ENCODE data around the gene NR6A1. TPM values are rescaled to one million over a fixed set of nuclear protein-coding genes. Genes with fewer than 3 reads are reported as not detected.

Gene NR6A1
- total and polyA plus RNA-seq, 2 of the 13 experiments (the other 11 are each of a cell fraction or from before 2014, with no cell fraction given) = 28.1 to 31.5 TPM

DNA sequence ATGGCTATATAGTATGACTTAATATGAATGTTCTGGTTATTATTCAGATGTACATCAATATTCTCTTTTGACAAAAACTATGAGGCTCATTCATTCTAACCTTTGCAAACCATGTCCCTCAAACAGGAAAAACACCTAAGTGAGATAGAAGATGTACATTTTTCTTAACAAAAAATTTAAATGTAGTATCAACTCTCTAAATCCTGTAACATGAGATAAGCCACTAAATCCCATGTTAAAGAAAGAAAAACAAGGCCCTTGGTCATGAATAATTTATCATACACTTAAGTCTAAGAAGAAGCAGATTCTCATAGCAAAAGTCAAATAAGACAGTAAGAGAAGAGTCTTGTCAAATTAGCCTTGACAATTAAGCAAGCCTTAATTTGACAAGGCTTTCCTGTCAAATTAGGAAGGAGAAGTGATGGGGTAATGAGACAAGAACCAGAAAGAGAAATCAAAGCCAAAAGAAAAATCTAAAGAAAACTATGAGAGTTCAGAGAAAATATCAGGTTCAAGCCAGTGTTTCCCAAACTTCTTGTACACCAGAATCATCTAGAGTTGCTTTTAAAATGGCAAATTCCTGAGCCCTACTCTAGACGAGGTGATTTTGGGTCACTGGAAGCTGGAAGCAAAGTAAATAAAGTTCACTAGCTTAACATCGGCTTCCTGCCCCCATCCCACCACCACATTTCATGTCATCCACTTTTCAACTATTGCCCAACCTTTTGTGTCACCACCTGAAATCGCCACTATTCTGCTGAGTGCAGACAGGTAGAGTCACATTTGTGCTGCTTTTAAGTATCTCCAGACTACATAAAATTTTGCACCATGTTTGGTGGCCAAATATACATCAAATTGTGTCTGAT is 76.5 kb downstream of the NR6A1 start (continued):
- TF ChIP-seq ISL2 (CRISPR knock-in tag; IDR thresholded peaks at IDR 0.05) (peak; percentile 27; the same call in 1 of the 2 replicates), ZNF124 (CRISPR knock-in tag; IDR thresholded peaks at IDR 0.05) (peak; percentile 33; the same call in 1 of the 2 replicates), ZNF614 (CRISPR knock-in tag; IDR thresholded peaks at IDR 0.05; ENCODE audit: borderline replicate concordance) (0 out of 2 replicates have a peak, but pooled peaks have one; percentile 33), KMT2B (CRISPR knock-in tag; IDR thresholded peaks at IDR 0.05) (0 out of 2 replicates have a peak, but pooled peaks have one; percentile 46), KLF6 (CRISPR knock-in tag; IDR thresholded peaks at IDR 0.05) (no peak), RARA (CRISPR knock-in tag; IDR thresholded peaks at IDR 0.05) (peak; percentile 43; the same call in 1 of the 2 replicates), SOX6 (IDR thresholded peaks at IDR 0.05) (no peak), SOX6 (CRISPR knock-in tag; IDR thresholded peaks at IDR 0.05) (peak; percentile 74; the same call in 1 of the 2 replicates), ZNF878 (CRISPR knock-in tag; IDR thresholded peaks at IDR 0.05) (no peak), TEAD3 (CRISPR knock-in tag; optimal IDR thresholded peaks at IDR 0.05; ENCODE audit: borderline replicate concordance) (peak; percentile 73), ZBTB21 (CRISPR knock-in tag; IDR thresholded peaks at IDR 0.05) (no peak), TGIF2 (CRISPR knock-in tag; IDR thresholded peaks at IDR 0.05) (peak; percentile 65; the same call in 1 of the 2 replicates), FOSL2 (CRISPR knock-in tag; IDR thresholded peaks at IDR 0.05) (peak; percentile 63), ZNF7 (CRISPR knock-in tag; IDR thresholded peaks at IDR 0.05) (peak; percentile 69; the same call in 1 of the 2 replicates), NCOA2 (CRISPR knock-in tag; IDR thresholded peaks at IDR 0.05) (peak; percentile 58; the same call in 1 of the 2 replicates), NR2F6 (IDR thresholded peaks at IDR 0.05) (peak; percentile 26; the same call in 1 of the 2 replicates), NR2F6 (CRISPR knock-in tag; IDR thresholded peaks at IDR 0.05) (peak; percentile 50; the same call in 1 of the 2 replicates), ZNF619 (CRISPR knock-in tag; IDR thresholded peaks at IDR 0.05) (no peak), HOXA5 (CRISPR knock-in tag; IDR thresholded peaks at IDR 0.05) (0 out of 2 replicates have a peak, but pooled peaks have one; percentile 25)
- TF ChIP-seq, protein P1, sequence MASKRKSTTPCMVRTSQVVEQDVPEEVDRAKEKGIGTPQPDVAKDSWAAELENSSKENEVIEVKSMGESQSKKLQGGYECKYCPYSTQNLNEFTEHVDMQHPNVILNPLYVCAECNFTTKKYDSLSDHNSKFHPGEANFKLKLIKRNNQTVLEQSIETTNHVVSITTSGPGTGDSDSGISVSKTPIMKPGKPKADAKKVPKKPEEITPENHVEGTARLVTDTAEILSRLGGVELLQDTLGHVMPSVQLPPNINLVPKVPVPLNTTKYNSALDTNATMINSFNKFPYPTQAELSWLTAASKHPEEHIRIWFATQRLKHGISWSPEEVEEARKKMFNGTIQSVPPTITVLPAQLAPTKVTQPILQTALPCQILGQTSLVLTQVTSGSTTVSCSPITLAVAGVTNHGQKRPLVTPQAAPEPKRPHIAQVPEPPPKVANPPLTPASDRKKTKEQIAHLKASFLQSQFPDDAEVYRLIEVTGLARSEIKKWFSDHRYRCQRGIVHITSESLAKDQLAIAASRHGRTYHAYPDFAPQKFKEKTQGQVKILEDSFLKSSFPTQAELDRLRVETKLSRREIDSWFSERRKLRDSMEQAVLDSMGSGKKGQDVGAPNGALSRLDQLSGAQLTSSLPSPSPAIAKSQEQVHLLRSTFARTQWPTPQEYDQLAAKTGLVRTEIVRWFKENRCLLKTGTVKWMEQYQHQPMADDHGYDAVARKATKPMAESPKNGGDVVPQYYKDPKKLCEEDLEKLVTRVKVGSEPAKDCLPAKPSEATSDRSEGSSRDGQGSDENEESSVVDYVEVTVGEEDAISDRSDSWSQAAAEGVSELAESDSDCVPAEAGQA (IDR thresholded peaks at IDR 0.05; ENCODE audit: low read depth) = no peak
- TF ChIP-seq, protein P1 (CRISPR knock-in tag; IDR thresholded peaks at IDR 0.05; ENCODE audit: borderline replicate concordance) = no peak
- TF ChIP-seq, protein P2, sequence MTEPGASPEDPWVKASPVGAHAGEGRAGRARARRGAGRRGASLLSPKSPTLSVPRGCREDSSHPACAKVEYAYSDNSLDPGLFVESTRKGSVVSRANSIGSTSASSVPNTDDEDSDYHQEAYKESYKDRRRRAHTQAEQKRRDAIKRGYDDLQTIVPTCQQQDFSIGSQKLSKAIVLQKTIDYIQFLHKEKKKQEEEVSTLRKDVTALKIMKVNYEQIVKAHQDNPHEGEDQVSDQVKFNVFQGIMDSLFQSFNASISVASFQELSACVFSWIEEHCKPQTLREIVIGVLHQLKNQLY (CRISPR knock-in tag; IDR thresholded peaks at IDR 0.05) = 0 out of 2 replicates have a peak, but pooled peaks have one; percentile 44
- TF ChIP-seq, protein P3, sequence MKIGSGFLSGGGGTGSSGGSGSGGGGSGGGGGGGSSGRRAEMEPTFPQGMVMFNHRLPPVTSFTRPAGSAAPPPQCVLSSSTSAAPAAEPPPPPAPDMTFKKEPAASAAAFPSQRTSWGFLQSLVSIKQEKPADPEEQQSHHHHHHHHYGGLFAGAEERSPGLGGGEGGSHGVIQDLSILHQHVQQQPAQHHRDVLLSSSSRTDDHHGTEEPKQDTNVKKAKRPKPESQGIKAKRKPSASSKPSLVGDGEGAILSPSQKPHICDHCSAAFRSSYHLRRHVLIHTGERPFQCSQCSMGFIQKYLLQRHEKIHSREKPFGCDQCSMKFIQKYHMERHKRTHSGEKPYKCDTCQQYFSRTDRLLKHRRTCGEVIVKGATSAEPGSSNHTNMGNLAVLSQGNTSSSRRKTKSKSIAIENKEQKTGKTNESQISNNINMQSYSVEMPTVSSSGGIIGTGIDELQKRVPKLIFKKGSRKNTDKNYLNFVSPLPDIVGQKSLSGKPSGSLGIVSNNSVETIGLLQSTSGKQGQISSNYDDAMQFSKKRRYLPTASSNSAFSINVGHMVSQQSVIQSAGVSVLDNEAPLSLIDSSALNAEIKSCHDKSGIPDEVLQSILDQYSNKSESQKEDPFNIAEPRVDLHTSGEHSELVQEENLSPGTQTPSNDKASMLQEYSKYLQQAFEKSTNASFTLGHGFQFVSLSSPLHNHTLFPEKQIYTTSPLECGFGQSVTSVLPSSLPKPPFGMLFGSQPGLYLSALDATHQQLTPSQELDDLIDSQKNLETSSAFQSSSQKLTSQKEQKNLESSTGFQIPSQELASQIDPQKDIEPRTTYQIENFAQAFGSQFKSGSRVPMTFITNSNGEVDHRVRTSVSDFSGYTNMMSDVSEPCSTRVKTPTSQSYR (CRISPR knock-in tag; IDR thresholded peaks at IDR 0.05; ENCODE audit: borderline replicate concordance) = peak; percentile 62; the same call in 1 of the 2 replicates
